Tibial nerve (tissue), 4 donors: Measurements from ENCODE around the gene EYS. TPM values are rescaled to one million over a fixed set of nuclear protein-coding genes. Genes with fewer than 3 reads are reported as not detected.

Source experiments
- DNase-seq, 2 donors: peaks; one replicate each; pipeline ENCODE4 v3.0.0-alpha.2; 2019; ENCODE audit warnings: low spot score in 2 of 2
- H3K27ac ChIP-seq, 4 donors: fragments of 200-600 bp; sonication (generic) in 3 of 4; one replicate each; pipeline ENCODE4 v1.5.1; 2017 to 2019; ENCODE audit warnings: mild to moderate bottlenecking in 1 of 4
- H3K27me3 ChIP-seq, 2 donors: fragments of 200-600 bp; sonication (generic) in 1 of 2; one replicate each; pipeline versions ENCODE4 v1.5.1 to v1.6.0; 2017 to 2019
- H3K36me3 ChIP-seq, 3 donors: fragments of 200-600 bp; sonication (generic); one replicate each; pipeline ENCODE4 v1.5.1; 2018 to 2019
- H3K4me1 ChIP-seq, 4 donors: fragments of 200-600 bp; sonication (generic) in 3 of 4; one replicate each; pipeline ENCODE4 v1.5.1; 2017 to 2019
- H3K4me3 ChIP-seq, 4 donors: fragments of 200-600 bp; sonication (generic) in 3 of 4; one replicate each; pipeline ENCODE4 v1.5.1; 2017 to 2019; ENCODE audit warnings: mild to moderate bottlenecking in 1 of 4, moderate library complexity in 1 of 4
- H3K9me3 ChIP-seq, 4 donors: fragments of 200-600 bp; sonication (generic) in 3 of 4; one replicate each; pipeline ENCODE4 v1.5.1; 2017 to 2019
- CTCF ChIP-seq, 5 experiments: fragments of 200-600 bp in 3 of 5; fragments of 450-650 bp in 2 of 5; sonication (generic) in 3 of 5; IDR thresholded peaks; one replicate each; pipeline ENCODE4 v1.5.1; 2016 to 2019; ENCODE audit warnings: antibody characterized with exemption in 5 of 5, mild to moderate bottlenecking in 3 of 5, moderate library complexity in 2 of 5
- EP300 ChIP-seq, 2 donors: sonication (generic); formaldehyde crosslinking; IDR thresholded peaks; one replicate each; pipeline ENCODE4 v1.6.1; 2017; ENCODE audit warnings: antibody characterized with exemption in 2 of 2, mild to moderate bottlenecking in 1 of 2
- POLR2A ChIP-seq, 2 donors: fragments of 450-650 bp; IDR thresholded peaks; one replicate each; pipeline ENCODE4 v1.6.1; 2017; ENCODE audit warnings: antibody characterized with exemption in 2 of 2, mild to moderate bottlenecking in 2 of 2, moderate library complexity in 2 of 2
- WGBS, 2 donors: methylation state at CpG; one replicate each; pipeline ENCODE4 v1.1.5; 2018; 5-methylcytosine and 5-hydroxymethylcytosine counted together
- total RNA-seq, 4 donors: library from RNA; depleted of rRNA; stranded (reverse); fragments of >200 nt; gene quantifications; one replicate each; pipeline ENCODE4 v1.1.0, GENCODE V29; 2016

The EYS gene
- total RNA-seq, 4 donors from 2014 or later: under 0.01 to 4.5 (median 0.39) TPM; not detected in 1

- Histone ChIP-seq H3K27ac (no peak overlapping the region), H3K27me3 (no peaks in the 10 kb centered on the region), H3K9me3 (no peaks in the 10 kb centered on the region), H3K4me1 (no peaks in the 10 kb centered on the region), H3K4me3 (no peak overlapping the region), H3K36me3 (no peaks in the 10 kb centered on the region)
- DNase-seq: no peak
- WGBS, 2 donors: 79 to 82% methylated on average over 5 of the region's 5 CpGs
- TF ChIP-seq POLR2A (IDR thresholded peaks at IDR 0.05): no peak
- no peak for TF ChIP-seq EP300 (IDR thresholded peaks at IDR 0.05)
- no peak for TF ChIP-seq CTCF (IDR thresholded peaks at IDR 0.05)
These were observed 1302.6 kb downstream of the EYS start for GRCh38 chr6:64404396-64404795.

GRCh38 chr6:64383277-64383676 is 1323.7 kb downstream of the EYS start:
- DNase-seq: no peak
- Histone ChIP-seq H3K4me1 (no peaks in the 10 kb centered on the region), H3K27me3 (no peaks in the 10 kb centered on the region), H3K4me3 (no peak overlapping the region), H3K36me3 (no peaks in the 10 kb centered on the region), H3K9me3 (no peaks in the 10 kb centered on the region), H3K27ac (no peak overlapping the region)
- TF ChIP-seq EP300 (IDR thresholded peaks at IDR 0.05) (no peak), CTCF (IDR thresholded peaks at IDR 0.05) (no peak), POLR2A (IDR thresholded peaks at IDR 0.05) (no peak)
- WGBS, 2 donors: 43 to 45% methylated on average over 2 of the region's 2 CpGs

GRCh38 chr6:64376394-64376793 is 1330.6 kb downstream of the EYS start:
- H3K4me1 ChIP-seq: no peaks in the 10 kb centered on the region
- no peaks in the 10 kb centered on the region for H3K27me3 ChIP-seq
- no peak overlapping the region for H3K4me3 ChIP-seq
- H3K9me3 ChIP-seq: peaks cover 0 to 5% (median 0%) of the 10 kb centered on the region in 4 donors
- 83 to 85% methylated on average over 5 of the region's 5 CpGs for WGBS, 2 donors
- H3K36me3 ChIP-seq: no peaks in the 10 kb centered on the region
- no peak for DNase-seq
- TF ChIP-seq CTCF (IDR thresholded peaks at IDR 0.05): no peak
- no peak for TF ChIP-seq POLR2A (IDR thresholded peaks at IDR 0.05)
- no peak overlapping the region for H3K27ac ChIP-seq

- no peak for DNase-seq
- Histone ChIP-seq H3K27ac (no peak overlapping the region), H3K9me3 (no peaks in the 10 kb centered on the region), H3K27me3 (no peaks in the 10 kb centered on the region), H3K4me1 (no peaks in the 10 kb centered on the region), H3K4me3 (no peak overlapping the region), H3K36me3 (no peaks in the 10 kb centered on the region)
- WGBS, 2 donors: 74% methylated on average over 1 of the region's 1 CpG
- no peak for TF ChIP-seq EP300 (IDR thresholded peaks at IDR 0.05)
These were observed 1349.6 kb downstream of the EYS start for GRCh38 chr6:64357430-64357829.

- DNase-seq: no peak
- no peaks in the 10 kb centered on the region for H3K9me3 ChIP-seq
- no peak overlapping the region for H3K4me3 ChIP-seq
- H3K36me3 ChIP-seq: no peaks in the 10 kb centered on the region
- TF ChIP-seq EP300 (IDR thresholded peaks at IDR 0.05) (no peak), POLR2A (IDR thresholded peaks at IDR 0.05) (no peak), CTCF (IDR thresholded peaks at IDR 0.05) (no peak)
- no peaks in the 10 kb centered on the region for H3K4me1 ChIP-seq
- no peaks in the 10 kb centered on the region for H3K27me3 ChIP-seq
- H3K27ac ChIP-seq: no peak overlapping the region
- 94 to 97% methylated on average over 1 of the region's 1 CpG for WGBS, 2 donors
These were observed 1359.6 kb downstream of the EYS start for GRCh38 chr6:64347411-64347810.

GRCh38 chr6:64335195-64335594 is 1371.8 kb downstream of the EYS start:
- Histone ChIP-seq H3K27ac (no peak overlapping the region), H3K27me3 (no peaks in the 10 kb centered on the region), H3K4me3 (no peak overlapping the region), H3K36me3 (no peaks in the 10 kb centered on the region), H3K9me3 (peaks cover 0 to 6% (median 0%) of the 10 kb centered on the region in 4 donors), H3K4me1 (no peaks in the 10 kb centered on the region)
- TF ChIP-seq POLR2A (IDR thresholded peaks at IDR 0.05) (no peak), CTCF (IDR thresholded peaks at IDR 0.05) (no peak), EP300 (IDR thresholded peaks at IDR 0.05) (no peak)
- no peak for DNase-seq
- 87 to 89% methylated on average over 8 of the region's 8 CpGs for WGBS, 2 donors
